VCaP (cell line): ENCODE results near the gene MEOX2.

Source experiments
- H3K27ac ChIP-seq: fragments of 450-650 bp; 2 replicates; pipeline ENCODE4 v1.5.1; 2017
- TF ChIP-seq, protein P1 (sequence below): fragments of 450-650 bp; conservative IDR thresholded peaks from 2 replicates; pipeline ENCODE4 v1.5.1; 2017; ENCODE audit warnings: mild to moderate bottlenecking, moderate library complexity

Gene MEOX2

DNA sequence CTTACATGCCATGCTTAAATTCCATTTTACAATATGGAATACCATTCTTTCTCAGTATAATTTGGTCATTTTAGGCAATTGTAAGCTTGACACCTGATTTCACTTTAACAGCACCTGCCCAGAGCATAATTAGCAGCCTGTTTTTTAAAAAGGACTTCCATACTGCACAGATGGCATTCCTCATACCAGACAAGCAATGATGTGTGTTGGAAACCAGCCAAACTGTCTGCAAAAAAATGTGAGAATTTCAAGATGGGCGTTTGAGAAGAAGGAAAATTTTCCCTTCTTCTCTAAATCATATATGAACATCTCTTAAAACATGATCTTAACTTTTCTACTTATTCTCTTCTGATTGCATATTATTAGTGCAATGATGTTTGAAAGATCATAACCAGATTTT is 84.2 kb downstream of the MEOX2 start:
- H3K27ac ChIP-seq, result no peak overlapping the region
- TF ChIP-seq, protein P1, sequence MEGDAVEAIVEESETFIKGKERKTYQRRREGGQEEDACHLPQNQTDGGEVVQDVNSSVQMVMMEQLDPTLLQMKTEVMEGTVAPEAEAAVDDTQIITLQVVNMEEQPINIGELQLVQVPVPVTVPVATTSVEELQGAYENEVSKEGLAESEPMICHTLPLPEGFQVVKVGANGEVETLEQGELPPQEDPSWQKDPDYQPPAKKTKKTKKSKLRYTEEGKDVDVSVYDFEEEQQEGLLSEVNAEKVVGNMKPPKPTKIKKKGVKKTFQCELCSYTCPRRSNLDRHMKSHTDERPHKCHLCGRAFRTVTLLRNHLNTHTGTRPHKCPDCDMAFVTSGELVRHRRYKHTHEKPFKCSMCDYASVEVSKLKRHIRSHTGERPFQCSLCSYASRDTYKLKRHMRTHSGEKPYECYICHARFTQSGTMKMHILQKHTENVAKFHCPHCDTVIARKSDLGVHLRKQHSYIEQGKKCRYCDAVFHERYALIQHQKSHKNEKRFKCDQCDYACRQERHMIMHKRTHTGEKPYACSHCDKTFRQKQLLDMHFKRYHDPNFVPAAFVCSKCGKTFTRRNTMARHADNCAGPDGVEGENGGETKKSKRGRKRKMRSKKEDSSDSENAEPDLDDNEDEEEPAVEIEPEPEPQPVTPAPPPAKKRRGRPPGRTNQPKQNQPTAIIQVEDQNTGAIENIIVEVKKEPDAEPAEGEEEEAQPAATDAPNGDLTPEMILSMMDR, result no peak

DNA sequence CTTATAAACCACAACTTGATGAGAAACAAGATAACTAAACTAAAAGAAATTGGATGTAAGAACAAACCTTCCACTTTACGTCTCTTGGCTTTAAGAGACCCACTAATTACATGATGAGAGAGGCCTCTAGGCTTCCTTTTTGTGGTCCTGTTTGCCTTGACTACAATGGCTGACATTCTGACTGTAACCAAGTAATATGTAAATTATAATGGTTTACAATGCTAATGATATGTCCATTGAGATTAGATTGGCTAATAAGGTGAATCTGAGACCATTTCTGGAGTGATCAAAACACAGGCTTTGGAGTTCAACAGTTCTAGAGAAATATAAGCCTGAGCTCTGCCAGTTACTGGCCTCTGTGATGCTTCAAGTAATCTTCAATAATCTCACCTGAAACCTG is 85.3 kb downstream of the MEOX2 start:
- TF ChIP-seq, protein P1, result no peak
- no peak overlapping the region for H3K27ac ChIP-seq

DNA sequence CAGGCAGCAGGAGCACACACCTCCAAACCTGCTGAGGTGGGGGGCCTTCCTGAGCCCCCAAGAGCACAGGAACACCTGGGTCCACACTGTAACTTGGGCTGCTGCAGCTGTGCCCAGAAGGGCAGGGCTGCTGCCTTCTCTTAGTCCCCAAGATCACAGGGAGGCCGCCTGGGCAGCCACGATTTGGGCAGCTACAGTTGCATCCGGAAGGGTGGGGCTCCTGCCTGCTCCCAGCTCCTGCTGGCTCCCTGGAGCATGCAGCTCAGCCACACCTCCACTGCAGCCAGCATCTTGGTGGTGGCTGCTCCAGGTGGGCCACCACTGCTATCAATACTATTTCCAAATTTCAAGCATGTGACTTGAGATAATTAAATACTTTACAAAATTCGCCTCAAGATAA is 86.2 kb downstream of the MEOX2 start:
- H3K27ac ChIP-seq, result no peak overlapping the region
- TF ChIP-seq, protein P1, result no peak

DNA sequence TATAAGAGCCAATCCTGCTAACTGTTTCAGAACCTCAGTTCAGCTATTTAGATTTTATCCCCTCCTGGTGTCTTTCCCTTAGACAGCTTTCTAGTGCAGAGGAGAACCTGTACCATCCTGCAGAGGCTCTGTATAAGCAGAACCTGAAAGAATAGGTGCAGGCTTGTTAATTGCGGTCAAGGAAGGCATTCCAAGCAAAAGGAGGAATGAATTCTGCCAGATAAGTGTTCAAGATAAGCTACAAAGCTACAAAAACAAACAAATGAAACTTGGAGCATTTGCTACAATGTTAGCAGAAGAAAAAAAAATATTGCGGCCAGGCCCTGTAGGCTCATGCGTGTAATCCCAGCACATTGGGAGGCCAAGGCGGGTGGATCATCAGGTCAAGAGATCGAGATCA is 92.0 kb downstream of the MEOX2 start:
- TF ChIP-seq, protein P1, result no peak
- no peak overlapping the region for H3K27ac ChIP-seq

DNA sequence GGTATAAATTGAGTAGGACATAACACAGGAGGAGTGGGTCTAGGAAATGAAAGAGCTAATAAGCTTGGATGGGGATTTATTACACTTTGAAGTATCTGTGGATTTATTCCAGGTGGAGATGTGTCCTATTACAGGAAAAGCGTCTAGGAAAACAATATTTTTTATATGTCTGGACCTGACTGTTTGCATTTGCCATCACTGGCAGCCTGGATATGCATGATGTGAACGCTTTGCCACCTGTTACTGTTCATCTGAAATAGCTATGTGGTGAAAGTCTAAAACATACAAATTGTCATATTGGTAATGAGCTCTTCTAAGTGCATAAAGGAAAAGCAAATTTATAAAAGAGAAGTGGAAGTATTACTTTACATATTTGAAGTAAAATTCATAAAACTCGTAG is 93.1 kb downstream of the MEOX2 start:
- TF ChIP-seq, protein P1, result no peak

DNA sequence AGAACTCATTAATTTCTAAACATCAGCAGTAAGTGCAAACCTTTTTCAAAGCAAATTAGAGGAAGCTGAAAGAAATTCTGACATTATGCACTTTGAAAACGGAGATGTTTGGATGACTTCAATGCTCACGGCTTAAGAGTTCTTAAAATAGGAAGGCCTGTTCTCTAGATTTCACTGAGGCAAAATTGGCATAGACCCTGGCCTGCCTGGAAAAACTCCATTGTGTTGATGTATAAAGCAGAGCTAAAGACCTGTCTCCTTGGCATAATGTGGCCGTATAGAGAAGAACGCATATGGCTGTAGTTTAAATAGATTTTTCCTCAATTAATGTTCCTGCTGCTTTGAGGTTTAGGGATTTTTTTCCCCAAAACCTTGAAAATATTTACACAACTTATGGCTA is 100.2 kb downstream of the MEOX2 start:
- TF ChIP-seq, protein P1, result no peak

More for the DNA sequence above, 93.1 kb downstream of the MEOX2 start:
- H3K27ac ChIP-seq, result no peak overlapping the region

DNA sequence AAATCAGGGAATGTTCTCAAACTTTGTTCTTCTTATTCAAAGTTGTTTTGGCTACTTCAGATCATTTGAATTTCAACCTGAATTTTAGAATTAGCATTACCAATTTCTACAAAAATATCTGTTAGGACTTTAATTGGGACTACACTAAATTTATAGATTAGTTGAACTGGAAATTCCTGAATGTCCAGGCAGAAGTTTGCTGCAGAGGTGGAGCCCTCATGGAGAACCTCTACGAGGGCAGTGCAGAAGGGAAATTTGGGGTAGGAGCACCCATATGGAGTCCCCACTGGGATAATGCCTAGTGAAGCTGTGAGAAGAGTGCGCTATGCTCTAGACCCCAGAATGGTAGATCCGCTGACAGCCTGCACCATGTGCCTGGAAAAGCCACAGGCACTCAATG is 101.9 kb downstream of the MEOX2 start:
- no peak overlapping the region for H3K27ac ChIP-seq
- TF ChIP-seq, protein P1, result no peak

More for the DNA sequence above, 100.2 kb downstream of the MEOX2 start:
- H3K27ac ChIP-seq, result no peak overlapping the region

DNA sequence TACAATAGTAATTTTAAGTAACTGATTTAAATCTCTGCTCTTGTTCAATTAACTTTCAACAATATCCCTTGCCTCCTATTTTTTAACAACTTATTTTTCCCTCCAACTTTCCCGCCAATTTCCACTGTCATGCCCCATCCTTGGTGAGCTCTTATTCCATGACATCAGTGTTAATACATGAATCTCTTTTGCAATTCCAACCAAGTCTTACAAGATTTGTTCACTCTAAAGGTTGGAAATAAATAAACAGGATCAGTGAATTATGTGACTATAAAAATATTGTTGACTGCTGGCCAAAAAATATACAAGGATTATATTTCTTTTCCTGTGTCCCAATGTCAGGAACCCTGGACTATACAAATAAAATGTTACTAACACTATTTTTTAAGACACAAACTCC is 103.7 kb downstream of the MEOX2 start:
- no peak overlapping the region for H3K27ac ChIP-seq

More for the DNA sequence above, 103.7 kb downstream of the MEOX2 start:
- TF ChIP-seq, protein P1, result no peak
